GM06990 (cell line): ENCODE measurements around the gene RUVBL2.
A peak's percentile ranks its signal among the peaks of the same experiment; 100 is the strongest.

Experiments
- DNase-seq: peaks from one replicate; pipeline ENCODE4 v3.0.0-alpha.2; 2011; ENCODE audit not compliant: insufficient read length; ENCODE audit errors: extremely low read depth
- H3K27me3 ChIP-seq: replicated peaks from 2 replicates; pipeline ENCODE4 v1.6.0; 2011; ENCODE audit warnings: low read length; ENCODE audit not compliant: control insufficient read depth, insufficient read depth
- H3K36me3 ChIP-seq: 2 replicates; pipeline ENCODE4 v1.5.1; 2011; ENCODE audit warnings: low read length; ENCODE audit not compliant: control insufficient read depth, insufficient read depth
- H3K4me3 ChIP-seq: replicated peaks from 2 replicates; pipeline ENCODE4 v1.5.1; 2011; ENCODE audit warnings: low read depth, mild to moderate bottlenecking, control low read depth, low read length
- TF ChIP-seq, protein P1 (sequence below): IDR thresholded peaks from 2 replicates; pipeline ENCODE4 v1.5.1; 2011; ENCODE audit warnings: low read length, control low read depth, mild to moderate bottlenecking, inconsistent platforms; ENCODE audit not compliant: insufficient read depth, poor library complexity, severe bottlenecking

Gene RUVBL2

DNA sequence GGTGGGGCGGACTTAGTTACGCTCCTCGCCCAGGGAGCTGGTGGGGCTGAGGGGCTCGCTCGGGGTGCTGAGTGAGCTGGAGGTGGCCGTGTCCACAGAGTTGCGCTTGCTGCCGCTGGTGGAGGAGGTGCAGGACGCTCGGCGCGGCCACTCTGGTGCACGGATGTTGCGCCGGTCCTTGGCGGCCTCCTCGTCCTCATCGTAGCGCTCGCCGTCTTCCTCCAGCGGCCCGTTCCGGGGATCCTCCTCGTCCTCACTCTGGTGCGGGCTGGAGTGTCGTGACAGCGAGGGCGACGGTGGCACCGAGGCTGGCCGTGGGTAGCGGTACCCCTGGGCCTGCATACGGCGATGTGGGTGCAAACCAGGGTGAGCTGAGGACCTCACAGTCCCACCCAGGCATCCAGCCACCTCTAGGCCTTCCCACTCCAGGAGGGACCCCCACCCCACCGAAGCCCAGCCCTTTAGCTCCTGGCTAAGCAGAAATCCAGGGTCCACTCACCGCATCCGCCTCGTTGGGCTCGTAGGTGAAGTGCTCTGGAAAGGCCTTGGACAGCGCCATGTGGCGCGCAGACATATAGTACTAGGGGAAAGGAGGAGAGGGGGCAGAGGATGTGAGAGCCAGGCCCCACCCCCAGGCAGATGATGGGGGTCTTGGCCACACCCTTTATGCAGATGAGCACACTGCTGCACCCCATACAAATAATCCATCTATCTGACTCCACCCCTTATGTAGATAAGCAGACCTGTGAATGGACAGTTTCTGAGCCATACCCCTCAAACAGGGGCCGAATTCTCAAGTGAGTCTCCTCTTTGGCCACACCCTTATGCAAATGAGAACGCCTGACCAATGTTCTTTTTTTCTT, 24.2 kb upstream of the RUVBL2 start:
- Histone ChIP-seq H3K36me3 (peaks cover 17% of the 10 kb centered on the region), H3K27me3 (no peaks in the 10 kb centered on the region), H3K4me3 (no peak overlapping the region)
- DNase-seq: no peak
- TF ChIP-seq, protein P1, sequence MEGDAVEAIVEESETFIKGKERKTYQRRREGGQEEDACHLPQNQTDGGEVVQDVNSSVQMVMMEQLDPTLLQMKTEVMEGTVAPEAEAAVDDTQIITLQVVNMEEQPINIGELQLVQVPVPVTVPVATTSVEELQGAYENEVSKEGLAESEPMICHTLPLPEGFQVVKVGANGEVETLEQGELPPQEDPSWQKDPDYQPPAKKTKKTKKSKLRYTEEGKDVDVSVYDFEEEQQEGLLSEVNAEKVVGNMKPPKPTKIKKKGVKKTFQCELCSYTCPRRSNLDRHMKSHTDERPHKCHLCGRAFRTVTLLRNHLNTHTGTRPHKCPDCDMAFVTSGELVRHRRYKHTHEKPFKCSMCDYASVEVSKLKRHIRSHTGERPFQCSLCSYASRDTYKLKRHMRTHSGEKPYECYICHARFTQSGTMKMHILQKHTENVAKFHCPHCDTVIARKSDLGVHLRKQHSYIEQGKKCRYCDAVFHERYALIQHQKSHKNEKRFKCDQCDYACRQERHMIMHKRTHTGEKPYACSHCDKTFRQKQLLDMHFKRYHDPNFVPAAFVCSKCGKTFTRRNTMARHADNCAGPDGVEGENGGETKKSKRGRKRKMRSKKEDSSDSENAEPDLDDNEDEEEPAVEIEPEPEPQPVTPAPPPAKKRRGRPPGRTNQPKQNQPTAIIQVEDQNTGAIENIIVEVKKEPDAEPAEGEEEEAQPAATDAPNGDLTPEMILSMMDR: no peak

DNA sequence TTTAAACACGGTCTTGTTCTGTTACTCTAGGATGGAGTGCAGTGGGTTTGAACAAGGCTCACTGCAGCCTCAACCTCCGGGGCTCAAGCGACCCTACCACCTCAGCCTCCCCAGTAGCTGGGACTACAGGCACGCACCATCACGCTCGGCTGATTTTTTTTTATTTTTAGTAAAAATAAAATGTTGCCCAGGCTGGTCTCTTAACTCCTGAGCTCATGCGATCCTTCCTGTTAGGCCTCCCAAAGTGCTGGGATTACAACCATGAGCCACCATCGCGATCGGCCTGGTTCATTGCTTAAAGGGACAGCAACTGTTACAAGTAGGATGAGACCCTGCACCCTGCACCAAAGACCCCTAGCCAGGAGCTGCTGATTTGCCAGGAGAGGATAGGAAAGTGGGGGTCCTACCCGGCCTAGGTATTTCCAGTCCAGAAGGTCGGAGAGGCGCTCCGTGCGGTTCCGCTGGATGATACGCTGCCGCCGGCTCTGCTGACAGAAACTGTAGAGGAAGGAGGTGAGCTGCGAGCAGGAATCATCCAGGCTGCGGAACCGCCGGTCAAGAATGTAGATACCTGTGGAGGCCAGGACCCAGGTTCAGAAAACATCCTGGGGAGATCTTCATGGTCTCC, 23.4 kb upstream of the RUVBL2 start:
- H3K36me3 ChIP-seq: peaks cover 18% of the 10 kb centered on the region
- no peak for DNase-seq
- no peaks in the 10 kb centered on the region for H3K27me3 ChIP-seq
- no peak overlapping the region for H3K4me3 ChIP-seq
- TF ChIP-seq, protein P1: no peak

DNA sequence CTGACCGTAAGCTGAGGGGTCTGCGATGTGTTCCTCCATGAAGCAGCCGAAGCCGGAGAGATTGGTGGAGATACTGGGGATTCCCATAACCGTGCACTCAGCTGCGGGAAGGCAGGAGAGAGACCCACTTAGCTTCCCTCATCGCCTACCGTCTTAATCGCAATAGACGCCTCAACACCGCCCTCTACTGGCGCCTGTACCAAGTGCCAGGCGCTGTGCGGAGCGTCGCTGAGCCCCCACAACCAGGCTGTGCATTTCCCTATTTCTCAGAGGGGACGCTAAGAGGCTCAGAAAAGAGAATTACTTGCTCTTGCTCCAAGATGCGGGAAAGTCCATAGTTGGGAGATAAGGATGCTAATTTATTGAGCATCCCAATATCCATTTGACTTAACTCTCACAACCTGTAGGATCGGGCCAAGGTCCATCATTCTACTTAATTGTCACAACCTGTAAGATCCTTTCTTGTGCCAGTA, 22.7 kb upstream of the RUVBL2 start:
- TF ChIP-seq, protein P1: peak; percentile 96
- H3K27me3 ChIP-seq: no peaks in the 10 kb centered on the region
- no peak overlapping the region for H3K4me3 ChIP-seq
- peak; percentile 75 for DNase-seq
- H3K36me3 ChIP-seq: peaks cover 18% of the 10 kb centered on the region

DNA sequence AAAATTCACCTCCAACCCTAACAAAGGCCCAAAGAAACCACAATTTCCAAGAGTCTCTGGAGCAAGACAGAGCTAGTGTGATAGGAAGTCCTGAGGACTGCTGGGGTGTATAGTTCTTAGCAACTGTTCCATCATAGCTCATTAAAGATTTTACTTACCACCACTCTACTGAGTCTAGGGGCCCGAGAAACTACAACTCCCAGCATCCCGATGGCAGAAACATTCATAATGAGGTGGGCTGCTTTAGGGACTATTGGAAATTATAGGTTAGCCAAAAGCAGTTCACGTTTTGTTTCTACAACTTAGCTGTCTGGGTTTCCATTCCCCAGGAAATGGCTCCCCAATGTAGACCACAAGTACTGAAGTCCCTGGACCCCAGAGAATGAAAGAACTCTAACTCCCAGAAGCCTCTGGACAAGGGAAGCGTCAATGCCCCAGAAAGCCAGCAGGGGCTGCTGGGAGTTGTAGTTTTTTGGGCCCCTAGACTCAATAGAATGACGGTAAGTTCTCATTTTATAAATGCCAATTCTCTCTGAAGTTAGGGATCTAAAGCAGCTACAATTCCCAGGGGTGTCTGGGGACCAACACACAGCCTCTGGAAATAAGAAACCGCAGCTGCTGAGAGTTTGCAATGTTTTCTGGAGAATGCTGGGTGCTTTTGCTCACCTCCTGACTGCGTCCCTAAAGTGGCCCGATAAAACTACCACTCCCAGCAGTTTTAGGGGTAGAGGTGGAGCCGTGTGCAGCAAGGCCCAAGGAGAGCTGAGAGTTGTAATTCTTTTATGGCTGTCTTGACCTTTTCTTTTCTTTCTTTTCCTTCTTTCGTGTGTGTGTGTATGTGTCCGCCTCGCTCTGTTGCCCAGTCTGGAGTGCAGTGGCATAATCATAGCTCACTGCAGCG, 17.5 kb upstream of the RUVBL2 start:
- H3K36me3 ChIP-seq: peaks cover 3% of the 10 kb centered on the region
- TF ChIP-seq, protein P1: no peak
- H3K27me3 ChIP-seq: no peaks in the 10 kb centered on the region
- H3K4me3 ChIP-seq: no peak overlapping the region
- DNase-seq: no peak

DNA sequence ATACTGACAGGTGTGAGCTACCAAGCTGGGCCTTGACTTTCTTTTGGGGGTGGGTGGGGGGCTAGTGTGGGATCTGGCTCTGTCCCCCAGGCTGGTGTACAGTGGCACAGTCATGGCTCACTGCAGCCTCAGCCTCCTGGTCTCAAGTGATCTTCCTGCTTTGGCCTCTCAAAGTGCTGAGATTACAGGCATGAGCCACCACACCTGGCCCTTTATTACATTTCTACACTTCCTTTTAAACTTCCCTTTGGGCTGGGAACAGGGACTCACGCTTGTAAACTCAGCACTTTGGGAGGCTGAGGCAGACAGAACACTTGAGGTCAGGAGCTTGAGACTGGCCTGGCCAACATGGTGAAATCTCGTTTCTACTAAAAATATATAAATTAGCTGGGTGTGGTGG, 16.6 kb upstream of the RUVBL2 start:
- H3K27me3 ChIP-seq: no peaks in the 10 kb centered on the region
- peaks cover 7% of the 10 kb centered on the region for H3K36me3 ChIP-seq
- no peak for DNase-seq
- TF ChIP-seq, protein P1: no peak
- H3K4me3 ChIP-seq: no peak overlapping the region
